Suprapubic skin (tissue), 3 donors: ENCODE results near the gene ARHGEF11.

Source experiments
- EP300 ChIP-seq: sonication (generic); formaldehyde crosslinking; IDR thresholded peaks from one replicate; pipeline ENCODE4 v1.6.1; 2017; ENCODE audit warnings: antibody characterized with exemption
- POLR2A ChIP-seq, 2 donors: fragments of 450-650 bp; IDR thresholded peaks; one replicate each; pipeline ENCODE4 v1.6.1; 2017; ENCODE audit warnings: antibody characterized with exemption in 2 of 2, mild to moderate bottlenecking in 2 of 2, moderate library complexity in 2 of 2
- TF ChIP-seq, protein P1 (sequence below), 2 donors: fragments of 200-600 bp in 1 of 2; fragments of 450-650 bp in 1 of 2; sonication (generic) in 1 of 2; IDR thresholded peaks; one replicate each; pipeline ENCODE4 v1.5.1; 2016 to 2019; ENCODE audit warnings: antibody characterized with exemption in 2 of 2, mild to moderate bottlenecking in 1 of 2, moderate library complexity in 1 of 2

DNA sequence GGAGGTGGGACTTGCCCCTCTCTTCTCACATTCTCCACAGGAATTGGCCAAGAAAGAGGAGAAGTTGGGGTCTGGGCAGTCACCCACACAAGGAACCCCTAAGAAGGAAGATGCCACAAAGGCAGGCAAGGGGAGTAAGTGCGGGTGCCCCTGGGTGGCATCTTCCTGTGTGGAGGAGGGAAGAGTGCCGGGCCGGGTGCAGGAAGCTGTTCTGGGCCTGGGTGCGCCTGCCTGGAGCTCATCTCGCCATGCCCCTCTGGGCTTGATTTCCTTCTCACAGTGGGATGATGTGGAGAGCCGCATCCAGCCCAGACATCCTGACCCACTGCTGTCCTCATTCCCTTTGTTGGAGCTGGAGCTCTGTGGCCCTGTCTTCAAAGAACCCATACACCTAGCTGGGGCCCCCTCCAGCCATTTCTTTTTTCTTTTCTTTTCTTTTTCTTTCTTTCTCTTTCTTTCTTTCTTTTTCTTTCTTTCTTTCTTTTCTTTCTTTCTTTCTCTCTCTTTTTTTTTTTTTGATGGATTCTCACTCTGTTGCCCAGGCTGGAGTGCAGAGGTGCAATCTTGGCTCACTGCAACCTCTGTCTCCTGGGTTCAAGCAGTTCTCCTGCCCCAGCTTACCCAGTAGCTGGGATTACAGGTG is 115.8 kb downstream of the ARHGEF11 start:
- TF ChIP-seq EP300 (no peak), POLR2A (IDR thresholded peaks at IDR 0.05) (no peak)
- TF ChIP-seq, protein P1, sequence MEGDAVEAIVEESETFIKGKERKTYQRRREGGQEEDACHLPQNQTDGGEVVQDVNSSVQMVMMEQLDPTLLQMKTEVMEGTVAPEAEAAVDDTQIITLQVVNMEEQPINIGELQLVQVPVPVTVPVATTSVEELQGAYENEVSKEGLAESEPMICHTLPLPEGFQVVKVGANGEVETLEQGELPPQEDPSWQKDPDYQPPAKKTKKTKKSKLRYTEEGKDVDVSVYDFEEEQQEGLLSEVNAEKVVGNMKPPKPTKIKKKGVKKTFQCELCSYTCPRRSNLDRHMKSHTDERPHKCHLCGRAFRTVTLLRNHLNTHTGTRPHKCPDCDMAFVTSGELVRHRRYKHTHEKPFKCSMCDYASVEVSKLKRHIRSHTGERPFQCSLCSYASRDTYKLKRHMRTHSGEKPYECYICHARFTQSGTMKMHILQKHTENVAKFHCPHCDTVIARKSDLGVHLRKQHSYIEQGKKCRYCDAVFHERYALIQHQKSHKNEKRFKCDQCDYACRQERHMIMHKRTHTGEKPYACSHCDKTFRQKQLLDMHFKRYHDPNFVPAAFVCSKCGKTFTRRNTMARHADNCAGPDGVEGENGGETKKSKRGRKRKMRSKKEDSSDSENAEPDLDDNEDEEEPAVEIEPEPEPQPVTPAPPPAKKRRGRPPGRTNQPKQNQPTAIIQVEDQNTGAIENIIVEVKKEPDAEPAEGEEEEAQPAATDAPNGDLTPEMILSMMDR (IDR thresholded peaks at IDR 0.05), result no peak
